Hepatic stellate cell (primary cell): Measurements from ENCODE around the gene POR.
A peak's percentile ranks its signal among the peaks of the same experiment; 100 is the strongest.
"Not testable (repeated sequence)": the region's sequence is repeated elsewhere in the genome, so short reads cannot be mapped to it uniquely, and the experiment has no call there.

ENCODE experiments used
- DNase-seq: peaks from one replicate; pipeline ENCODE4 v3.0.0; 2011; ENCODE audit warnings: low spot score

Gene POR

DNA sequence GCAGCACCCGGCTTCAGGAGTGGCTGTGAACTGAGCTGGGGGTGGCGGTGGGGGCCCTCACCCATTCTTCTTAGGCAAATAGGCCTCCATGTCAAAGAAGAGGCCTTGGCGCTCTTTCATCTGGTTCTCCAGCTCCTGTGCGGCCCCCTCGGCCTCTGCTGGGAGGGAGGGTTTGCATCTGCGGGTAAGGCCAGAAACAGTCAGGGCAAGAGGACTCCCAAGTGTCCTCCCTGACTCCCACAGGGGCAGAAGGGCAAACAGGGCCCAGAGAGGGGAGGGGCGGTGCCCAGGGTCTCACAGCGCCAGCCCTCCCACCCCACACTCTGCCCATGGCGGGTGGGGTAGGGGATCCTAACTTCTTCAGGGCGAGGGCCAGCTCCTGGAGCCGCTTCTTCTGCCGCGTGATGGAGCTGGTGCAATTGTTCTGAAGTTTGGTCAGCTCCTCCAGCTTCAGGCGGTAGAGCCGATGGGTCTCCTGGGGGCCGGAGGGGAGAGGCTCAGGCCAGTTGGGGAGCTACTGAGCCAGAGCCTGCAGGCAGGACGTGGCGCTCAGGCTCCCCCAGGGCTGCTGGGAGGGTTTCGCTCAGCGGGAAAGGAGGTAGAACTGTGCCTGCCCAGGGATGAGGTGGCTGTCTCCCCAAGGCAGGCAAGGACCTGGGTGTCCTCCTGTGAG, 77.3 kb downstream of the POR start:
- no peak for DNase-seq

DNA sequence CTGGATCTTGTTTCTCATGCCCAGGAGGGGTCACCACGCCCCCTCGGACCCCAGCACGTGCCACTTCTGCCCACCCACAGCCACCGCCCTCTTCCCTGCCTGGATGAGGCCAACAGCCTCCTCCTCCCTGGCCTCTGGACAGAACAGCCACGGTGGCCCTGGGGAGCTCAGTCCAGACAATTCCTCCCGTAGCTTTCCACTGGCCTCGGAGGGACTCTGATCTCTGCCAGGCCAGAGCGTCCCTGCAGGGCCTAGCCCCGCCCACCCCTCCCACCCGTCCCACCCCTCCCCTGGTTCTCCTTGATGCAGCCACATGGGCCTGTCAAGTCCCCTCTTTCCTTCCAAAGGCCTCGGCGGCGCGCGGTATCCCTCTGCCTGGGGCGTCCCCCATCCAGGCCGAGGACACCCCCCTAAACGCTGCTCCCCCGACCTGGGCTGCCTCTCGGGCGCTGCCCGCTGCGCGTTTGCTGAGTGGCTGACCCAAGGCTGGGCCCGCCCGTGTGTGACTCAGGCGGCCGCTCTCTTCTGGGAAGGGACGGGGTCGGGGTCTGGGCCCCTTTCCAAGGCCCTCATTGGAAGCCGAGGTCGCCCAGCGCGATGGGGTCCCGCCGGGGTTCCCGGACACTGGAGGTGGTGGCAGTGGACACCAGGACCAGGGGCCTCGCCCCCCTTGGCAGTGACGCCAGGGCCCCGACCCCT, 78.9 kb downstream of the POR start:
- peak; percentile 90 for DNase-seq

- DNase-seq = peak; percentile 100
Measured at GRCh38 chr7:75994388-75995051, 79.6 kb downstream of the POR start, which contains the start of gene TMEM120A. Gene TMEM120A (minus strand): TSS chr7:75994595. CDS start chr7:75994570, 25 bp downstream.

DNA sequence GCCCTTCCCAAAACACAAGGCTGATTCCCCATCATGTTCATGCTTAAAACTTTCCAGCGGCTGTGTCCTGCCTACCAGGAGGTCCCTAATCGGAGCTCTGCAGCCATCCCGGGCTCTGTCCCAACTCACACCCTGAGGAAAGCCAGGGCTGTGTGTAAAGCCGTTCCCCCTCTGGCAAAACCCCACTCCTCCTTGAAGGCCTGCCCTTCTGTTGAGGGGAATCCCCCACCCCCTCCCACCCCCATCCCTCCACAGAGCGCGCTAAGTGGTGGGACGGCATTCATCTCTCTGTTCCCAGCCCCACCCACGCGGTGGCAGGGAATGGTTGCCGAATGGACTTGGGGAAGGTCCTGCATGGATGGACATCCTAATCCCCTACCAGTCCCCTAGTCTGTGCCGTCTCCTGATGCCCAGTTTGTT, 80.1 kb downstream of the POR start:
- no peak for DNase-seq

DNA sequence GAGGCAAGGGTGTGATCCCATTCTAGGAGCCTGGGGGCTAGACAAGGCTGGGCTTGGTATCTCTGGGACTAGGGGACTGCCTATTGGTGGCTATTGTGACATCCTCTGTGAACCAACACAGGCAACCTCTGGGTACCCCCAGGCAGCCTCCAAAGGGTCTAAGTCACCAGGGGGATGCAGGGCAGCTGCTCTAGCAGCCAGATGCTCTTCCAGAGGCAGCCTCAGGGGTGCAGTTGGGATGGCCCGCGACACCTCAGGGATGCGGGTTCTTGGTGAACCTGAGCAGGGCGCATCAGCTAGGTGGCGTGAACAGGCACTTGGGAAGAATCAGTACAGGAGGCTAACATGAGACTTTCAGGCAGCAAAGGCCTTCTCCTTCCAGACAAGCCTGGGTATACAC, 81.0 kb downstream of the POR start:
- DNase-seq = no peak

DNA sequence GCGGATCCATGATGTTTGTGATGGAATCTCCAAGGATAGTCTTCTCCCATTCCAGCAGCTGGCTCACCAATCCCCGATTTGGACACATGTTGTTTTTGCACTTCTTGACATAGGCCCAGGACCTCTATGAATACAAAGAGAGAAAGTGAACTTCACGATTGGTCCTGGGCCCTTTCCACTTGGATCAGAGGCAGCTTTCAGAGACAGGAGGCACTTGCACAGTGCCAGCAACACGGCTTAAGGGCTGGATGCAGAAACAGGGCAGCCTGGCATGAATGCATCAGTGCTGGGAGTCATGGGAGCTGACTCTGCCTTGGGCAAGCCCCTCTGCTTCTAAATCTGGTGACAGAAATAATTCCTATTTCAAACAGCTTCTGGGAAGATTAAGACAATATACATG, 81.5 kb downstream of the POR start:
- DNase-seq = no peak

DNA sequence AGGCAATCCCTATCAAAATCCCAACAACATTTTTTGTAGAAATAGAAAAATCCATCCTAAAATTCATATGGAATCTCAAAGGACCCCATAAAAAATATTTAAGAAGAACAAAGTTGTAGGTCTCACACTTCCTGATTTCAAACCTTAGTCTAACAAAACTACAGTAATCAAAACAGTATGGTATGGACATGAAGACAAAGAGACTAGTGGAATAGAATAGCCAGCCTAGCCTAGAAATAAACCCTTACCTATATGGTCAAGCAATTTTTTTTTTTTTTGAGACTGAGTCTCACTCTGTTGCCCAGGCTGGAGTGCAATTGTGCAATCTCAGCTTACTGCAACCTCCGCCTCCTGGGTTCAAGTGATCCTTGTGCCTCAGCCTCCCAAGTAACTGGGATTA, 83.1 kb downstream of the POR start:
- DNase-seq = no peak

- no peak for DNase-seq
Measured at GRCh38 chr7:76000566-76000965, 85.6 kb downstream of the POR start.

GRCh38 chr7:76002139-76002538, 87.2 kb downstream of the POR start:
- DNase-seq = no peak

DNA sequence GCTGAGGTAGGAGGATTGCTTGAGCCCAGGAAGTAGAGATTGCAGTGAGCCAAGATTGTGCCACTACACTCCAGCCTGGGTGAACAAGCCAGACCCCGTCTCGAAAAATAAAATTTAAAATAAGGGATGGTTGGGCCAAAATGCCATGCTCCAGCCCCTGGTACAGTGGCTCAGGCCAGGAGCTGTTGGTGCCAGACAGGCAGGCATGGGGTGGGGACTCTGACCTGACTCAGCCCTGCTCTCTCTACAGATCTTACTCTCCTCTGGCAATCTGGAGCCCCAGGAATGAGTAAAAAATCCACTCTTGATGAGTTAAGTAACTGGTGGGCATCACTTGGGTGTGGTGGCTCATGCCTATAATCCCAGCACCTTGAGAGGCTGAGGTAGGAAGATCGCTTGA, 87.9 kb downstream of the POR start:
- no peak for DNase-seq

- no peak for DNase-seq
Measured at GRCh38 chr7:76003351-76003750, 88.4 kb downstream of the POR start.

DNA sequence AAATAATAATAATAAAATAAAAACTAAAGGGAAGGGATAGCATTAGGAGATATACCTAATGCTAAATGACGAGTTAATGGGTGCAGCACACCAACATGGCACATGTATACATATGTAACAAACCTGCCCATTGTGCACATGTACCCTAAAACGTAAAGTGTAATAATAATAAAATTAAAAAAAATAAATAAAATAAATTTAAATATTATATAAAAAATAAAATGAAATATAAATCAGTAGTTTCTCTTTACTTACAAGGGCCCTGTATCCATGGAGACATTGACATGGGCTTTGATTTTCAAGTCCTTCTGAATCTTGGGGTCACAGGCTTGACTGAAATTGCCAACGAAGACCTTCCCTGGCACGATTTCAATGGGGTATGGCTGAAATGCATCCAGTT, 90.0 kb downstream of the POR start:
- DNase-seq = not testable (repeated sequence)

DNA sequence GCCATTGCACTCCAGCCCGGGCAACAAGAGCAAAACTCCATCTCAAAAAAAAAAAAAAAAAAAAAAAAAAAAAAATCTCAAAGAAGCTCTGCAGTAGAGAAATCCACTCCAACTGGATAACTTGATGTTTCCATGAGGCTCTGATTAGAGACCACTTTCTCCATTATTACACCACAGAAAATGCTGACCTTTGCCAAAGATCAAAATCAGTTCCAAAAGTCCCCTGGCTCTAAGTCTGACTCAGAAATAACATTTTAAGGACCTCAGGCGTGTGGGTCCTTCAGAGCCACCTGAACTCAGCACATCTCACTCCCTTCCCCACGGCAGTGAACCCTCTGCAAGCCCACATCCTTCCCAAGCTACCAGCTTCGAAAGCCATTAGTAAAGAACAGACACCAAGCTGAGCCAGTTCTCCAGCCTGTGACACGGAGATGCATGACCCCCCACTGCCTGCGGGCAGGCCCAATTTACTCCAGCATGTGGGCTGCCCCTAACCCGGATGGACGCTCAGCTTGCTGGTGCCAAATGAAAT, 93.3 kb downstream of the POR start:
- no peak for DNase-seq

- no peak for DNase-seq
Measured at GRCh38 chr7:76009672-76010600, 95.0 kb downstream of the POR start.

GRCh38 chr7:76011442-76011861, 96.5 kb downstream of the POR start:
- DNase-seq = peak; percentile 94

DNA sequence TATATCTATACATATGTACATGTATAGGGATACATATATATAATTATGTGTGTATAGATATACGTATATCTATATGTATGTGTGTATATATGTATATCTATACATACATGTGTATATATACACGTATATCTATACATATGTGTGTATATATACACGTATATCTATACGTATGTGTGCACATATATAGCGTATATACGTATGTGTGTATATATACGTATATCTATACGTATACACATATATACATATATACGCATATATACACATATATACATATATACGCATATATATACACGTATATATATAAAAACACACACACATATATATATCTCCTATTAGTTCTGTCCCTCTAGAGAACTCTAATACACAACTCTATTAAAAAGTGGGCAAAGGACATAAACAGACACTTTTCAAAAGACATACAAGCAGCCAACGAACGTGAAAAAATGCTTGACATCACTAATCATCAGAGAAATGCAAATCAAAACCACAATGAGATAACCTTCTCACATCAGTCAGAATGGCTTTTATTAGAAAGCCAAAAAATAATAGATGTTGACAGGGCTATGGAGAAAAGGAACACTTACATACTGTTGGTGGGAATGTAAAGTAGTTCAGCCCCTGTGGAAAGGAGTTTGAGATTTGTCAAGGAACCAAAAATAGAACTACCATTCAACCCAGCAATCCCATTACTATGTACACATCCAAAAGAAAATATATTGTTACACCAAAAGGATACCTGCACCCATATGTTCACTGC, 101.4 kb downstream of the POR start:
- DNase-seq = no peak

DNA sequence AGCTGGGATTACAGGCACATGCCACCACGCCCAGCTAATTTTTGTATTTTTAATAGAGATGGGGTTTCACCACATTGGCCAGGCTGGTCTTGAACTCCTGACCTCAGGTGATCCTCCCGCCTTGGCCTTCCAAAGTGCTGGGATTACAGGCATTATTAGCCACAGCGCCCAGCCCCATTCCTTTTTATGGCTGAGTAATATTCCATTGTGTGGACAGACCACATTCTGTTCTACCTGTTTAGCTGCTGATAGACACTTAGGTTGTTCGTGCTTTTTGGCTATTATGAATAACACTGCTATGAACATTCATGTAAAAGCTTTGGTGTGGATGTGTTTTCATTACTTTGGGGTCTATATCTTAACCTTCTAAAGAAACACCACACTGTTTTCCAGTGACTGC, 103.6 kb downstream of the POR start:
- DNase-seq = not testable (repeated sequence)

DNA sequence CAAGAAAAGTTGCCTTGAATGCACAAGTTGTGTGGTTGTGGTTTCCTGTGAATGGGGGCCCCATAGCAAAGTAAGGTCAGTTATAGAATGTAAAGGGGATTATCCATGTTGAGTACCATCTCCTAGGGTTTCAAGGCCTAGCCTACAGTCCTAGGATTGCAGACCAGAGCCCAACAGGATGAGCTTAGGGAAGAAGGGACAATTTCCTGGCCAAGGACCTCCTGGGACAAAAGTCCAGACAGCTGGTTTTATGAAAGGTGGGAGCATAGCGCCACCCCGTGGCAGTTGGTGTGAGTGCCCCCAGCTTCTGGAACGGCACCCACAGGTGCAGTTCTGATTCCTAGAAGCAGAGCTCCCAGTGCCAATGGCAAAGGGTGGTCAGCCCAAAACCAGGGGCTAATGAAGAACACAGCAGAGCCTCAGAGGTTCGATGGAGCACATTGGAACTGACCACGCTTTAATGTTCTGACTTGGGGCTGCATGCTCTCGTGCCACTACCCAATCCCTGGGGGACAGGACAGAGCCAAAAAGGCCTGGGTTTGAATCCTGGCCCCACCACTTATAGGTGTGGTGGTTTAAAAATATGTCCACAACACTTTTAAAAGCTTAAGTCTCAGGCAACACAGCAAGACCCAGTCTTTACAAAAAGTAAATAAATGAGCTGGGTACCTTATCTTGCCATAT, 105.2 kb downstream of the POR start:
- DNase-seq = peak; percentile 71

DNA sequence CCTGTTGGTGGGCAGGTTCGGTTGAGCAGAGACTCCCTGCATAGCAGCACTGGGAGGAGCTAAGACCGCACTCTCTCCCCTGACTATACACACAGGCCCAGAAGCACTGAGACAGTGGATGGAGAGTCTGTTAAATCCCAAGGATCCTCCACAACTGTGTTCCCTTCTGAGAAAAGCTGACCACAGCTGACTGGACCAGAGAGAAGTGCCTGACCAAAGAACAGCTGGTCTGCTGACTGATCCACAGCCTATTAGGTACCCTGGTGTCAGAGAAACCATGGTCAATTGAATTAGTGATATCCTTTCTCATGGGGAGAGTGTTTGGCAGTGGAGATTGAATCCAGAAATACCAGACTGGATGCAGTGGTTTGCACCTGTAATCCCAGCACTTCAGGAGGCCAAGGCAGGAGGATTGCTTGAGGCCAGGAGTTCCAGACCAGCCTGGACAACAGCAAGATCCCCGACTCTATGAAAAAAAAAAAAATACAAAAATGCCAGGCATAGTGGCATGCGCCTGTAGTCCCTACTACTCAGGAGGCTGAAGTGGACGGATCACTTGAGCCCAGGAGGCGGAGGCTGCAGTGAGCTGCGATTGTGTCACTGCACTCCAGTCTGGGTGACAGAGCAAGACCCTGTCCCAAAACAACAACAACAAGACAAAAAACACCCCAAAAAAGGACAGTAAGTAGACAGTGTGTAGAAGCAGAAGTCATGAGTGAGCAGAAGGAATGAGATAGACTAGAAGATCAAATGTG, 107.2 kb downstream of the POR start:
- no peak for DNase-seq

- no peak for DNase-seq
Measured at GRCh38 chr7:76023002-76023401, 108.0 kb downstream of the POR start.
